Measurements from ENCODE around the gene HOXB6.

Gene HOXB6

GRCh38 chr17:48609033-48609432 lies 4.2 kb upstream of the HOXB6 start:
- DNase-seq = no peak

- no peak for DNase-seq
Measured at GRCh38 chr17:48608494-48608834, 3.7 kb upstream of the HOXB6 start.

- DNase-seq = no peak
Measured at GRCh38 chr17:48606892-48607614, 2.3 kb upstream of the HOXB6 start.

- no peak for DNase-seq
Measured at GRCh38 chr17:48605991-48606891, 1.5 kb upstream of the HOXB6 start.

- no peak for DNase-seq
Measured at GRCh38 chr17:48605409-48605919, 678 bp upstream of the HOXB6 start.

- DNase-seq = no peak
Measured at GRCh38 chr17:48603959-48604769, 622 bp downstream of the HOXB6 start.

- DNase-seq = no peak
Measured at GRCh38 chr17:48601539-48602425, 3.0 kb downstream of the HOXB6 start.

- DNase-seq = no peak
Measured at GRCh38 chr17:48601207-48601538, 3.6 kb downstream of the HOXB6 start.

- no peak for DNase-seq
Measured at GRCh38 chr17:48600244-48601098, 4.3 kb downstream of the HOXB6 start.

- no peak for DNase-seq
Measured at GRCh38 chr17:48599354-48599753, 5.4 kb downstream of the HOXB6 start.

GRCh38 chr17:48598736-48599135 lies 6.0 kb downstream of the HOXB6 start:
- no peak for DNase-seq

GRCh38 chr17:48597778-48598631 lies 6.8 kb downstream of the HOXB6 start:
- peak; percentile 17 for DNase-seq

- no peak for DNase-seq
Measured at GRCh38 chr17:48597528-48597777, 7.3 kb downstream of the HOXB6 start.

- DNase-seq = no peak
Measured at GRCh38 chr17:48596735-48597527, 7.9 kb downstream of the HOXB6 start.

GRCh38 chr17:48596000-48596734 lies 8.6 kb downstream of the HOXB6 start:
- no peak for DNase-seq

- no peak for DNase-seq
Measured at GRCh38 chr17:48595278-48595999, 9.3 kb downstream of the HOXB6 start.

- DNase-seq = no peak
Measured at GRCh38 chr17:48594538-48595277, 10.1 kb downstream of the HOXB6 start.

All from NCI-H1105 (cell line).